ENCODE data around the gene RNF4. TPM values are rescaled to one million over a fixed set of nuclear protein-coding genes. Genes with fewer than 3 reads are reported as not detected.

The RNF4 gene
- total RNA-seq, 1 experiment from 2014 or later: 45.6 TPM

GRCh38 chr4:2423695-2424094 is 45.2 kb upstream of the RNF4 start:
- no TSS peak for BruUV-seq (replicated peaks)
- no peak for TF ChIP-seq CTCF (IDR thresholded peaks at IDR 0.05; ENCODE audit: unreplicated experiment)
- DNase-seq: no peak
- CTCF ChIA-PET: no interaction called here
- peaks cover 66% of the 10 kb centered on the region for H3K27me3 Mint-ChIP-seq (ENCODE audit: unreplicated experiment)
- no peak overlapping the region for H3K27ac Mint-ChIP-seq (ENCODE audit: unreplicated experiment)
- no peak overlapping the region for H3K4me3 Mint-ChIP-seq (ENCODE audit: low read depth, unreplicated experiment)
- intact Hi-C loops (cut with micrococcal nuclease; ENCODE audit: unreplicated experiment): no loop called here
- H3K4me1 Mint-ChIP-seq (ENCODE audit: low read depth, unreplicated experiment): peaks cover 18% of the 10 kb centered on the region
- H3K9me3 Mint-ChIP-seq (ENCODE audit: low read depth, unreplicated experiment): no peaks in the 10 kb centered on the region
- H3K36me3 Mint-ChIP-seq (ENCODE audit: insufficient read depth, unreplicated experiment): no peaks in the 10 kb centered on the region

GRCh38 chr4:2424581-2424980 is 44.3 kb upstream of the RNF4 start:
- Mint-ChIP-seq H3K27me3 (ENCODE audit: unreplicated experiment) (peaks cover 66% of the 10 kb centered on the region), H3K4me1 (ENCODE audit: low read depth, unreplicated experiment) (peaks cover 9% of the 10 kb centered on the region), H3K27ac (ENCODE audit: unreplicated experiment) (no peak overlapping the region), H3K4me3 (ENCODE audit: low read depth, unreplicated experiment) (no peak overlapping the region), H3K9me3 (ENCODE audit: low read depth, unreplicated experiment) (no peaks in the 10 kb centered on the region), H3K36me3 (ENCODE audit: insufficient read depth, unreplicated experiment) (no peaks in the 10 kb centered on the region)
- no peak for TF ChIP-seq CTCF (IDR thresholded peaks at IDR 0.05; ENCODE audit: unreplicated experiment)
- DNase-seq: no peak
- intact Hi-C loops (cut with micrococcal nuclease; ENCODE audit: unreplicated experiment): no loop called here
- CTCF ChIA-PET: no interaction called here
- no TSS peak for BruUV-seq (replicated peaks)

GRCh38 chr4:2425386-2426068 is 43.4 kb upstream of the RNF4 start:
- H3K36me3 Mint-ChIP-seq (ENCODE audit: insufficient read depth, unreplicated experiment): no peaks in the 10 kb centered on the region
- no peaks in the 10 kb centered on the region for H3K9me3 Mint-ChIP-seq (ENCODE audit: low read depth, unreplicated experiment)
- intact Hi-C loops (cut with micrococcal nuclease; ENCODE audit: unreplicated experiment): no loop called here
- BruUV-seq (replicated peaks): no TSS peak
- H3K27ac Mint-ChIP-seq (ENCODE audit: unreplicated experiment): no peak overlapping the region
- no peak overlapping the region for H3K4me3 Mint-ChIP-seq (ENCODE audit: low read depth, unreplicated experiment)
- TF ChIP-seq CTCF (IDR thresholded peaks at IDR 0.05; ENCODE audit: unreplicated experiment): no peak
- no peaks in the 10 kb centered on the region for H3K4me1 Mint-ChIP-seq (ENCODE audit: low read depth, unreplicated experiment)
- no peak for DNase-seq
- peaks cover 56% of the 10 kb centered on the region for H3K27me3 Mint-ChIP-seq (ENCODE audit: unreplicated experiment)
- CTCF ChIA-PET: no interaction called here

- DNase-seq: no peak
- Mint-ChIP-seq H3K27me3 (ENCODE audit: unreplicated experiment) (peaks cover 51% of the 10 kb centered on the region), H3K36me3 (ENCODE audit: insufficient read depth, unreplicated experiment) (no peaks in the 10 kb centered on the region), H3K4me3 (ENCODE audit: low read depth, unreplicated experiment) (no peak overlapping the region), H3K4me1 (ENCODE audit: low read depth, unreplicated experiment) (no peaks in the 10 kb centered on the region), H3K27ac (ENCODE audit: unreplicated experiment) (no peak overlapping the region), H3K9me3 (ENCODE audit: low read depth, unreplicated experiment) (no peaks in the 10 kb centered on the region)
- CTCF ChIA-PET: no interaction called here
- BruUV-seq (replicated peaks): no TSS peak
- intact Hi-C loops (cut with micrococcal nuclease; ENCODE audit: unreplicated experiment): no loop called here
- TF ChIP-seq CTCF (IDR thresholded peaks at IDR 0.05; ENCODE audit: unreplicated experiment): no peak
These were observed 42.9 kb upstream of the RNF4 start for GRCh38 chr4:2426069-2426397.
